ENCODE data around the gene AZI2.

The AZI2 gene

GRCh38 chr3:28348629-28349468 is at the start of gene AZI2, which contains the start of gene ZCWPW2:
AZI2 (minus strand) TSS chr3:28348824; CDS start chr3:28340617, 8,207 bp downstream.
ZCWPW2 (plus strand) TSS chr3:28348721; CDS start chr3:28413069, 64,348 bp downstream.
- peak within 1 kb of the TSS; percentile 78 to 85 for H3K4me3 ChIP-seq (replicated peaks in 1 of 2; ENCODE audit: low read depth in 2 of 2, low read length in 2 of 2)
- DNase-seq (ENCODE audit: low read depth in 2 of 2) = peak; percentile 97 to 98
- TF ChIP-seq CTCF (IDR thresholded peaks at IDR 0.05; ENCODE audit: low read depth, low read length) = peak; percentile 12

GRCh38 chr3:28388978-28389377 is 40.4 kb upstream of the AZI2 start:
- no peak for DNase-seq (ENCODE audit: low read depth in 2 of 2)
- no peak for TF ChIP-seq CTCF (IDR thresholded peaks at IDR 0.05; ENCODE audit: low read depth, low read length)
- H3K4me3 ChIP-seq (replicated peaks in 1 of 2; ENCODE audit: low read depth in 2 of 2, low read length in 2 of 2) = no peak overlapping the region

GRCh38 chr3:28386049-28386448 is 37.4 kb upstream of the AZI2 start:
- DNase-seq (ENCODE audit: low read depth in 2 of 2) = no peak
- TF ChIP-seq CTCF (IDR thresholded peaks at IDR 0.05; ENCODE audit: low read depth, low read length) = no peak
- no peak overlapping the region for H3K4me3 ChIP-seq (replicated peaks in 1 of 2; ENCODE audit: low read depth in 2 of 2, low read length in 2 of 2)

- no peak overlapping the region for H3K4me3 ChIP-seq (replicated peaks in 1 of 2; ENCODE audit: low read depth in 2 of 2, low read length in 2 of 2)
- DNase-seq (ENCODE audit: low read depth in 2 of 2) = peak; percentile 94
- no peak for TF ChIP-seq CTCF (IDR thresholded peaks at IDR 0.05; ENCODE audit: low read depth, low read length)
Measured at GRCh38 chr3:28376424-28376823, 27.8 kb upstream of the AZI2 start.

GRCh38 chr3:28349469-28350000 is 911 bp upstream of the AZI2 start:
- TF ChIP-seq CTCF (IDR thresholded peaks at IDR 0.05; ENCODE audit: low read depth, low read length) = peak; percentile 0
- peak in 1 of 2 donors; percentile 57 for DNase-seq (ENCODE audit: low read depth in 2 of 2)
- H3K4me3 ChIP-seq (replicated peaks in 1 of 2; ENCODE audit: low read depth in 2 of 2, low read length in 2 of 2) = peak overlapping the region; percentile 78 to 85

- DNase-seq (ENCODE audit: low read depth in 2 of 2) = peak in 1 of 2 donors; percentile 96
- H3K4me3 ChIP-seq (replicated peaks in 1 of 2; ENCODE audit: low read depth in 2 of 2, low read length in 2 of 2) = peak overlapping the region; percentile 78 to 85
- no peak for TF ChIP-seq CTCF (IDR thresholded peaks at IDR 0.05; ENCODE audit: low read depth, low read length)
Measured at GRCh38 chr3:28348265-28348628, 377 bp downstream of the AZI2 start.
